ENCODE results near the gene QRICH2.

DNA sequence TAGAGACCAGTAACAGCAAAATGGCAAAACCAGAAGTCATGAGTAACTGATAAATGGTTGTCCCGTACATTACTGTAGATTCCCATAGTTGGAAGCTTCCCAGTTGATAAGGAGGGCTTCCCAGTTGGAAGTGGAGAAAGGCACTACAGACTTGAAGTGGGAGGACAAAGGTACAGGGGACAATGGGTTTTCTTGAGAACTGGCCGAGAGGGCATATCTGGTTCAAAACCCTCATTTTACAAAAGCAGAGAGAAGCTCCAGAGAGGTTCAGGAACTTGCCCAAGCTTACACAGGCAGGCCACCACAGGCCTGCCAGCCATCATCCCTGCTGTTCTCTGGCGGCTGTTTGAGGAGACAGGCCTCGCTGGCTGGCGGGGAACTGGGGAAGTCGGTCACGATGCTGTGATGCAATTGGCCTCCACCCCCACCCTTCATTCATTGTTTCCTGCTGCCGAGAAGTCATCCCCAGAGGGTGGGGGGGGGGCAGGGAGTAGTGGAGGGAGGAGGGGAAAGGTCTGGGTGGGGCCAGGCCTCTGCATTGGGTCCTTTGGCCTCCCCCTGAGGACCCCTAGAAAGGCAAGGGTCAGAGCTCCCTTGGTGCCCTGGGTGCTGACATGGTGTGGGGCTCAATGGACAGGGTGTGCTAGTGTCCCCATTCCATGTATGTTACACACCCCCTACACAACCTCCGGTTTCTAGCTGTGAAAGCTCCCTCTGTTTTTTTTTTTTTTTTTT, 39.9 kb downstream of the QRICH2 start:
- no peak for TF ChIP-seq EZH2 (IDR thresholded peaks at IDR 0.05; ENCODE audit: insufficient read depth, low read length)
- TF ChIP-seq, protein P1, sequence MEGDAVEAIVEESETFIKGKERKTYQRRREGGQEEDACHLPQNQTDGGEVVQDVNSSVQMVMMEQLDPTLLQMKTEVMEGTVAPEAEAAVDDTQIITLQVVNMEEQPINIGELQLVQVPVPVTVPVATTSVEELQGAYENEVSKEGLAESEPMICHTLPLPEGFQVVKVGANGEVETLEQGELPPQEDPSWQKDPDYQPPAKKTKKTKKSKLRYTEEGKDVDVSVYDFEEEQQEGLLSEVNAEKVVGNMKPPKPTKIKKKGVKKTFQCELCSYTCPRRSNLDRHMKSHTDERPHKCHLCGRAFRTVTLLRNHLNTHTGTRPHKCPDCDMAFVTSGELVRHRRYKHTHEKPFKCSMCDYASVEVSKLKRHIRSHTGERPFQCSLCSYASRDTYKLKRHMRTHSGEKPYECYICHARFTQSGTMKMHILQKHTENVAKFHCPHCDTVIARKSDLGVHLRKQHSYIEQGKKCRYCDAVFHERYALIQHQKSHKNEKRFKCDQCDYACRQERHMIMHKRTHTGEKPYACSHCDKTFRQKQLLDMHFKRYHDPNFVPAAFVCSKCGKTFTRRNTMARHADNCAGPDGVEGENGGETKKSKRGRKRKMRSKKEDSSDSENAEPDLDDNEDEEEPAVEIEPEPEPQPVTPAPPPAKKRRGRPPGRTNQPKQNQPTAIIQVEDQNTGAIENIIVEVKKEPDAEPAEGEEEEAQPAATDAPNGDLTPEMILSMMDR (IDR thresholded peaks at IDR 0.05; ENCODE audit: insufficient read depth, low read depth, low read length): no peak

All from astrocyte (in vitro differentiated cells and primary cell).